Suprapubic skin (tissue), 4 donors: ENCODE measurements around the gene RGL2. TPM values are rescaled to one million over a fixed set of nuclear protein-coding genes. Genes with fewer than 3 reads are reported as not detected.

Experiments
- DNase-seq, 2 donors: peaks; one replicate each; pipeline ENCODE4 v3.0.0-alpha.2; 2019; ENCODE audit warnings: low spot score in 2 of 2
- H3K27ac ChIP-seq: fragments of 200-600 bp; sonication (generic); one replicate; pipeline ENCODE4 v1.5.1; 2019
- H3K27me3 ChIP-seq: fragments of 200-600 bp; sonication (generic); one replicate; pipeline ENCODE4 v1.5.1; 2019
- H3K36me3 ChIP-seq: fragments of 200-600 bp; sonication (generic); one replicate; pipeline ENCODE4 v1.5.1; 2019
- H3K4me1 ChIP-seq: fragments of 200-600 bp; sonication (generic); one replicate; pipeline ENCODE4 v1.5.1; 2019
- H3K4me3 ChIP-seq: fragments of 200-600 bp; sonication (generic); one replicate; pipeline ENCODE4 v1.5.1; 2019; ENCODE audit warnings: mild to moderate bottlenecking
- H3K9me3 ChIP-seq: fragments of 200-600 bp; sonication (generic); one replicate; pipeline ENCODE4 v1.5.1; 2019
- CTCF ChIP-seq, 2 donors: fragments of 200-600 bp in 1 of 2; fragments of 450-650 bp in 1 of 2; sonication (generic) in 1 of 2; IDR thresholded peaks; one replicate each; pipeline ENCODE4 v1.5.1; 2016 to 2019; ENCODE audit warnings: antibody characterized with exemption in 2 of 2, mild to moderate bottlenecking in 1 of 2, moderate library complexity in 1 of 2
- EP300 ChIP-seq: sonication (generic); formaldehyde crosslinking; IDR thresholded peaks from one replicate; pipeline ENCODE4 v1.6.1; 2017; ENCODE audit warnings: antibody characterized with exemption
- POLR2A ChIP-seq, 2 donors: fragments of 450-650 bp; IDR thresholded peaks; one replicate each; pipeline ENCODE4 v1.6.1; 2017; ENCODE audit warnings: antibody characterized with exemption in 2 of 2, mild to moderate bottlenecking in 2 of 2, moderate library complexity in 2 of 2
- POLR2AphosphoS5 ChIP-seq, 3 donors: sonication (generic); formaldehyde crosslinking; IDR thresholded peaks; one replicate each; pipeline ENCODE4 v1.6.1; 2017; ENCODE audit warnings: antibody characterized with exemption in 3 of 3
- WGBS: methylation state at CpG from one replicate; pipeline ENCODE4 v1.1.5; 2018; 5-methylcytosine and 5-hydroxymethylcytosine counted together
- total RNA-seq, 4 donors: library from RNA; depleted of rRNA; stranded (reverse); fragments of >200 nt; gene quantifications; one replicate each; pipeline ENCODE4 v1.1.0, GENCODE V29; 2016

Gene RGL2
- total RNA-seq, 4 donors from 2014 or later, result 80.8 to 118 (median 96.6) TPM

GRCh38 chr6:33329058-33329457 is 30.3 kb upstream of the RGL2 start:
- WGBS, result no CpG with 5 or more reads among the region's 5 CpGs
- no peak overlapping the region for H3K4me3 ChIP-seq
- peaks cover 2% of the 10 kb centered on the region for H3K4me1 ChIP-seq
- H3K27ac ChIP-seq, result no peak overlapping the region
- no peaks in the 10 kb centered on the region for H3K27me3 ChIP-seq
- DNase-seq, result no peak
- TF ChIP-seq EP300 (no peak), CTCF (IDR thresholded peaks at IDR 0.05) (no peak), POLR2A (IDR thresholded peaks at IDR 0.05) (no peak), POLR2AphosphoS5 (IDR thresholded peaks at IDR 0.05) (no peak)
- no peaks in the 10 kb centered on the region for H3K9me3 ChIP-seq
- H3K36me3 ChIP-seq, result no peaks in the 10 kb centered on the region

- Histone ChIP-seq H3K36me3 (peaks cover 18% of the 10 kb centered on the region), H3K4me1 (peaks cover 42% of the 10 kb centered on the region), H3K9me3 (no peaks in the 10 kb centered on the region), H3K4me3 (peak overlapping the region; percentile 69), H3K27ac (no peak overlapping the region), H3K27me3 (no peaks in the 10 kb centered on the region)
- 31% methylated on average over 7 of the region's 7 CpGs for WGBS
- TF ChIP-seq CTCF (IDR thresholded peaks at IDR 0.05) (no peak), EP300 (no peak), POLR2A (IDR thresholded peaks at IDR 0.05) (no peak), POLR2AphosphoS5 (IDR thresholded peaks at IDR 0.05) (no peak)
- no peak for DNase-seq
These were observed 25.4 kb upstream of the RGL2 start for GRCh38 chr6:33324125-33324524.

GRCh38 chr6:33323623-33323948 is 24.8 kb upstream of the RGL2 start:
- no peak for TF ChIP-seq POLR2AphosphoS5 (IDR thresholded peaks at IDR 0.05)
- TF ChIP-seq POLR2A (IDR thresholded peaks at IDR 0.05), result no peak
- peaks cover 22% of the 10 kb centered on the region for H3K36me3 ChIP-seq
- H3K4me3 ChIP-seq, result peak overlapping the region; percentile 69
- H3K9me3 ChIP-seq, result no peaks in the 10 kb centered on the region
- DNase-seq, result peak in 1 of 2 donors; percentile 76
- peaks cover 48% of the 10 kb centered on the region for H3K4me1 ChIP-seq
- no peaks in the 10 kb centered on the region for H3K27me3 ChIP-seq
- WGBS, result under 1% methylated on average over 11 of the region's 12 CpGs
- peak overlapping the region; percentile 83 for H3K27ac ChIP-seq

GRCh38 chr6:33321227-33321626 is 22.5 kb upstream of the RGL2 start:
- 73% methylated on average over 8 of the region's 9 CpGs for WGBS
- no peak for TF ChIP-seq CTCF (IDR thresholded peaks at IDR 0.05)
- no peak for TF ChIP-seq EP300
- no peak for TF ChIP-seq POLR2AphosphoS5 (IDR thresholded peaks at IDR 0.05)
- no peak for TF ChIP-seq POLR2A (IDR thresholded peaks at IDR 0.05)
- H3K27me3 ChIP-seq, result no peaks in the 10 kb centered on the region
- H3K4me3 ChIP-seq, result peak overlapping the region; percentile 69
- H3K9me3 ChIP-seq, result no peaks in the 10 kb centered on the region
- peaks cover 61% of the 10 kb centered on the region for H3K4me1 ChIP-seq
- DNase-seq, result no peak
- no peak overlapping the region for H3K27ac ChIP-seq
- peaks cover 22% of the 10 kb centered on the region for H3K36me3 ChIP-seq

- no peak for TF ChIP-seq POLR2A (IDR thresholded peaks at IDR 0.05)
- no peak for TF ChIP-seq POLR2AphosphoS5 (IDR thresholded peaks at IDR 0.05)
- TF ChIP-seq CTCF (IDR thresholded peaks at IDR 0.05), result no peak
- no peak for TF ChIP-seq EP300
- peaks cover 67% of the 10 kb centered on the region for H3K4me1 ChIP-seq
- DNase-seq, result peak in 1 of 2 donors; percentile 76
- no peaks in the 10 kb centered on the region for H3K9me3 ChIP-seq
- peaks cover 22% of the 10 kb centered on the region for H3K36me3 ChIP-seq
- no peak overlapping the region for H3K4me3 ChIP-seq
- H3K27ac ChIP-seq, result peak overlapping the region; percentile 9
- H3K27me3 ChIP-seq, result no peaks in the 10 kb centered on the region
- WGBS, result 47% methylated on average over 15 of the region's 32 CpGs
These were observed 21.8 kb upstream of the RGL2 start for GRCh38 chr6:33320315-33321181.
